ENCODE measurements around the gene FHIP1A.

Gene FHIP1A

DNA sequence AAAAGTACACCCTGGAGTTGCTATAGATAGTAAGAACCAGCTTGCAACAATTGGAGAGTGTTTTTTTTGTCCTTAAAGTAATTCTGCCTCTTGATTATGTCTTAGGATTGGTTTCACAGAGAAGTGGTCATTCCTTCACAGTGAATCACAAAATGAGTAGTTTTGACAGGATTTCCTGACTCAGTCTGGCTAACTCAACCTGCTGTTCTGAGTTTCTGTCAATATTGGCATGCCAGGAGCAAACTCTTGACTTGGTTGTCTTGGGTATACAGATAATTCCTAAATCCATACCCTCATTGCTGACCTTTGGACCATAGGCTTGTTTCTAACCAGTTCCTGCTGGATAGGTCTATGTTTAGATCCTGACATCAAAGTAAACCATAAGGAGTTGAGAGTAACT lies 9.4 kb downstream of the FHIP1A start:
- no peak for DNase-seq

- DNase-seq = no peak
Observed at GRCh38 chr4:151418856-151419255, 9.9 kb downstream of the FHIP1A start.

DNA sequence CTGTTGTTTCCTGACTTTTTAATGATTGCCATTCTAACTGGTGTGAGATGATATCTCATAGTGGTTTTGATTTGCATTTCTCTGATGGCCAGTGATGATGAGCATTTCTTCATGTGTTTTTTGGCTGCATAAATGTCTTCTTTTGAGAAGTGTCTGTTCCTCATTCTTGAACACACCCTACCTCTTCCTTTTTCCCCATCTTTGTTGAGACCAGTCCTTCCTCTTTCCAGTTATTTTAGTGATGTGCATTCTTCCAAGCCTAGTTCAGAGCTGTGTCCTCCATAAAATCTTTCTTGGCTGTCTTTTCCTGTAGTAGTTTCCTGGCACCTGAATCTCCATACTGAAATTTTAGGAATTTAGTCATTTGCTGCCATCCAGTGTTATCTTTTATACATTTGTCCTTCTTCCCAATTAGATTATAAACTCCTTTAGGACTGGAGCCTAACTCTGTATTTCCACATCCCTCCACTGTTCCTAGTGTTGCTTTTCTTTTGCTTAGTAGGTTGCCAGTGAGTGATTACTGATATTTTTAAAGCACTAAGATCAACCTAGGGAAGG lies 11.4 kb downstream of the FHIP1A start:
- no peak for DNase-seq

DNA sequence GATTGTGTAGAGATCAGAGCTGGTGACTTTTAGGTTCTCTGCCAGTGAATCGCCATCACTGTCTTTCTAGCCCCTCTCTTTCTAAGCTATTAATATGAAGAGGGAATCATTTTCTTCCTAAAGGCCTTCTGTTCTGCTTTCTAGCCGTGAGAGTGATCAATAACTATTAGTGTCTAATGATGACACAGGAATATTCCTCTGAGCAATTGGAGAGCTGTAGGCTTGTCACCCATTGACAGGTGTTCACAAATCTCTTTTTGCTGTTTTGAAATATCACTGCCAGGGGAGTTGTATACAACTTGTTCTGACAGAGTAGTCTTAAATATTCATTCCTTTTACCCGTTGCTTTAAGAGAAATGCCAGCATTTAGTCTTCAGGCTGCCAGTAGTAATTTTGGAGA lies 13.9 kb downstream of the FHIP1A start:
- DNase-seq = no peak

DNA sequence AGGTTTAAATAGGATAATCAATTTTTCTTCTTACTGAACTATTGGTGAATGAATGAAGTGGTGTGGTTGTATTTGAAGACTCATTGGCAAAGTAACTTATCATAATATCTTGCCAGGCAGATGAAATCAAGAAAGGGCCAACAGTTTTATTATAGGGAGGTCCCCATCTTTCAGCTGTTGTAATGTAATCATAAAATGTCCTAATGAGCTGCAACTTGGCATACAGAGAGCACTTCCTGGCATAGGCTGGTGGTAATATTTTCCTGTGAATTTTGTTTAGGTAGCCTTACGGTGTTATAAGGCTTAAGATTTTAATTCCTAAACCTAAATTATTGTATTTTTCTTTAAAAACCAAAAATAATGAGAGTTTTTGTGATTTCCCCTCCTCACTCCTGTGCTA lies 17.5 kb downstream of the FHIP1A start:
- DNase-seq = no peak

DNA sequence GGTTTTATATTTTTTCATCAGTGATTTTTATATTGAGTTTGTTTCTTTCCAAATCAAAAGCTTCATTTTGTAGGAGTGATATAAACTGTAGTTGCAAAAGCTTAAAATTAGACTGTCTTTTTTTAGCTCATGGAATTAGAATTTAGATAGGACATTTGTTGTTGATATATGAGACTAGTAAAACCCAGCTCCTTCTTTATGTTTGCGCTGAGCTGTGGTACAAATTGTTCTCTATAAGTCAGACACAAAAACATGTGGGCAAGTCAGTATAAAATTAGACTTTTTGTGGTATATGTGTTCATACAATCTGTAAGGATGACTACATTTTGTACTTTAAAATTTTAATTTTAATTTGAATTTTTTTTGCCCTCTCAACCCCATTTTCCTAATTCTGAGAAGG lies 18.3 kb downstream of the FHIP1A start:
- no peak for DNase-seq

GRCh38 chr4:151428346-151428745 lies 19.4 kb downstream of the FHIP1A start:
- no peak for DNase-seq

DNA sequence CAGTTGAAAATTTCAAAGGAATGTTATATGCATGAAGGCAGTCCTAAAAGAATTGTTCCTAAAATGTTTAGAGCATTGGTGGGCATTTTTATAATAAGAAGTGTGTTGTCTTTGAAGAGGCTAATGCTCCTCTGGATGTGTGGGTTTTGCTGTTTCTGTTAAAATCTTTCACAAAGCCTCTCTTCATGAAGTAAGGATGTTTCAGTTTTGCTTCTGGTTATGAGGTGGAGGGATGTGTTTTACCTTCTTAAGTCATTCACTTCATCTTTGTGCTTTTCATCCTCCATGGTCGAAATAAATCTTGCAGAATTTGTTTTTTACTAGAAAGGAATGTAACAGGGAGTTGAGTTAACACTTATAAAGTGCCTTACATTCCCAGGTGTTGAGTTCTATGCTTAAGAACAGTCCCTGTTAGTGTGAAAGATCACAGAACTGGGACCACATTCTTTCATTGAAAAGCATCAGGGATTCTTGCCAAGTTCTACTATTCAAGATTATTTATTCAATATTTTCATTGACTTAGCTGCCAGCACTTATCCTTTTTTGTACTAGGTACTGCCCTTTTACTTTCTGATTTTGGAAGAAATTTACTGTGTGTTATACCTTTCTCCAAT lies 21.1 kb downstream of the FHIP1A start:
- DNase-seq = no peak

- DNase-seq = no peak
Observed at GRCh38 chr4:151430740-151431457, 21.9 kb downstream of the FHIP1A start.

- DNase-seq = no peak
Observed at GRCh38 chr4:151431728-151432127, 22.8 kb downstream of the FHIP1A start.

DNA sequence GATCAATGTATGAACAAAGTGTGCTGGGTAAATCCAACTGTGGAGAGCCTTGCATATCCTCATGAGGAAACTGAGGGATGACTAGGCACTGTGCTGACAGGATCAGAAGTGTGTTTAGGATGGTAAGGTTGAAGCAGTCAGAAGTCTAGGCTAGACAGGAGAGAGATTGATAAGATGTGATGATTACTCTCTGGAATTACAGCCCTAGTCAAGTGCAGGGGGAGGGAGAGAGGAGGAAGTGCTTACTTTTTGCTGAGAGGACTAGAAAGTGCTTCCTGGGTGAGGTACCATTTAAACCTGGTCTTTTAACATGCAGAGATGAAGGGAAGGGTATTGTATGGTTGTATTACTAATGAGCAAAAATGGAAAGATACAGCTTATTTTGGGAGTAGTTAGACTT lies 23.7 kb downstream of the FHIP1A start:
- no peak for DNase-seq

- DNase-seq = no peak
Observed at GRCh38 chr4:151434183-151434860, 25.3 kb downstream of the FHIP1A start.

DNA sequence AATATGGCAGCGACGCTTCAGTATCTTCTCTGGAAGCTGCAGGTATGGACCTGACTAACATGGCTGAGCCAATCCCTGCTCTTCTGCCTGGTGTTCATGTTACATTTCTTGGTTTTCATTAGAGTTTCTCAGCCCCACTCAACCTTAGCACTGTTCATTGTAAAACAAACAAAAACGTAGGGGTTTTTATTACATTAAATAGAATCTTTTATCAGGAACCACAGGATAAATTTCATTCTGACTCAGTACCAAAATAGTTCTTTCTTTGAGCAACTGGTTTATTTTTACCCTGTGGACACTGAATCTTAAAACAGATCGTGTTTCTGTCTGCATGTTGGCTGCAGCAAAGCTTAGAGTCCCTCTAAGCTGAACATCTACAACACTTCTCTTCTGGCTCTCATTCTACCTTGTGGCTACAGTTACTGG lies 27.1 kb downstream of the FHIP1A start:
- DNase-seq = no peak

GRCh38 chr4:151437505-151437904 lies 28.5 kb downstream of the FHIP1A start:
- DNase-seq = no peak

DNA sequence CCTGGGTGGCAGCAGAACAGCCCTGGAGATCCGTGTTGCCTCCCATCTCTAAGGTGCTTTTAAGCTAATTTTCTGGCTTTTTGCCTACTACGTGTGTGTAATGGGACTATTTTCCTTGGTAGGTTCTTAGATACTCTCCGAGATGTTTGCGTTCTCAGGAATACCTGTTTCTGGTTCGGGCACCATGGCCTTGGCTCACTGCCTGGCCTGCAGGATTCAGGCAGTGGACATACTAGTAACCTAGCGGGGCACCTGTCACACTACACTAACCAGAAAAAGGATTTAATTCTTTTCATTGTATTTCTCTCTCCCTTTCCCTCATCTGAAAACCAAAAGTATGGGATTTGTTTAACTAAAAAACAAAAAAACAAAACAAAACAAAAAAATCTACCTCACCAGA lies 29.2 kb downstream of the FHIP1A start:
- no peak for DNase-seq

DNA sequence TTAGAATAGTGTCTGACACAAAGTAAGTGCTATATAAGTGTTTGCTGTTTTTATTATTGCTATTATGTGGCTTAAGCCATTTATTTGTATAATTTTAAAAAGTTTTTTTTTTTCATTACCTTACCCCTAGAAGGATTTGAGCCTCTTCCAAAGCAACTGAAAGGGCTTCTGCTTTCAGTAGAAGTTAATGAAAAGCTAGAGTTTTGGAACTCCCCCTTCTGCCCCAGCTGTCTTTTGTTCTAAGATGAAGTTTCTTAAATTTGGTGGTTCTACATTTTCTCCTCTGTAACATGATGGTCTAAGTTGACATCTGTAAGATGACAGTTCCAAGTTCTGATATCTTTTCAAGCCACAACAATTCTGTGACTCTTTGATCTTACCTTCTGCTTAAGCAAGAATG lies 30.3 kb downstream of the FHIP1A start:
- no peak for DNase-seq

- DNase-seq = no peak
Observed at GRCh38 chr4:151442002-151442401, 33.0 kb downstream of the FHIP1A start.

DNA sequence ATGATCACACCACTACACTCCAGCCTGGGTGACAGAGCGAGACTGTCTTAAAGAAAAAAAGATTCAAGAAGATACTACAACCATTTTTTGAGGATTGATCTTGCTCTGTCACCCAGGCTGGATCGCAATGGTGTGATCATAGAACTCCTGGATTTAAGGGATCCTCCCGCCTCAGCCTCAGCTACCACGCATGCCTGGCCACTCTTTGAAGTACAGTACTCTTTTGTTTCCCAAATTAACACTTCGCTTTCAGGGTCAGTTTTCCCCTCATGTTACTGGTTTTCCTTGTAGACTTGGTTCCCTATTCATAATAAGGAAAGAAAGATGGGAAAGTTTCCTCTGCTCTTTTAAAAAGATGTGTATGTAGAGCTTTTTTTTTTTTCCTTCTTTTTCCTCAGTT lies 34.3 kb downstream of the FHIP1A start:
- DNase-seq = no peak

GRCh38 chr4:151443752-151444151 lies 34.8 kb downstream of the FHIP1A start:
- DNase-seq = no peak

DNA sequence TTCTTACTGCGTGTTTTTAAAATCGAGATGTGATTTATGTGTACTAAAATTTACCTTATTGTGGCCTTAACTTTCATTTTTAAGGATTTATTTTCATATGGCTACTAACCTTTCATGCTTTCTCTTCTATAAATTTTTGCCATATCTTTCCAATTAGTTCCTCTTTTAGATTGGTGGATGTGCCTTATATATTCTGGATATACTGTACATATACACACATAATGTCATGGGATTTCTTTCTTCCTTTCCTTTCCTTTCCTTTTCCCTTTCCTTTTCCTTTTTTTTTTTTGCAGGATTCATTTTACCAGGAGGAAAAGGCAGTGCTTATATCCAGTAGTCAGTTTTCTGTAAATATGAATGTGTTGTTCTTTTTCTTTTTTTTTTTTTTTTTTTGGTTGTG lies 37.2 kb downstream of the FHIP1A start:
- DNase-seq = no peak

- DNase-seq = no peak
Observed at GRCh38 chr4:151454513-151454912, 45.5 kb downstream of the FHIP1A start.

DNA sequence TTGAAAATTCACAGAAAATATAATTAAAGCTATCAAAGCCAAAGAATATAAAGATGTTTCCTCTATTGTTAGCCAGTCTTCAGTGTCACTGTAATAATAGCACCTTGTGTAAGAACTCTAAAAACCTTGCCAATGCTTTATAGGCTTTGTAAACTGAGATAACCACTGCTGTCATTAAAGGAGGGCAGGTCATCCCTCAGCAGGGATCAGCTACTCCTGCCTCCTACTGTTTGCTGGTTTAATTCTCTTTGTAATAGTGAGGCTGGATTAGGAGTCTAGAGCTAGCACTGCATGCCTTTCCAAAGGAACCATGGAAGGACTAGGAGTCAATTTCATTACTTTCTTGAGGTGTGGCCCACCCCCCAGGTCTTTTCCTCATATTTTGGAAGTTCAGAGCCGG lies 46.2 kb downstream of the FHIP1A start:
- DNase-seq = no peak

DNA sequence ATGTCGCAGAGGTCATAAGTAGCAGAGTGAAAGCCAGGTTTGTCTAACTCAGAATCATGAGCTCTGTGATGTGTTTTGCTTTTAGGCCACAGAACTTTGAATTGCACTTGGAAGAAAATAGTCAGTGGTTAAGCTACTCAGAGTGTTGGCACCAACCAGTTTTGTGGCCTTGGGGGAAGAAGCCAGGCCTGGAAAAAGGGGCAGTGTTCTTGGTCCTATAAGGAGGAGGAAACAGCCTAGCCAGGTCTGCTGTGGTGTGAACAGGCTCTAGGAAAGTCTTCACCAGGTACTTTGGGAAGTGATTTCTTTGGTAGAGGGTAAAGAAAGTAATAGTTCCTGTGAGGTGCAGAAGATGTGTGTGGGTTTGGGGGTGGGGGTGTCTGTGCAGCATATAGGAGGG lies 49.2 kb downstream of the FHIP1A start:
- no peak for DNase-seq

Measured in activated CD4-positive, alpha-beta T cell treated with anti-CD3 and anti-CD28 coated beads for 48 hours (primary cell).